ENCODE data around the gene URI1.

The URI1 gene

DNA sequence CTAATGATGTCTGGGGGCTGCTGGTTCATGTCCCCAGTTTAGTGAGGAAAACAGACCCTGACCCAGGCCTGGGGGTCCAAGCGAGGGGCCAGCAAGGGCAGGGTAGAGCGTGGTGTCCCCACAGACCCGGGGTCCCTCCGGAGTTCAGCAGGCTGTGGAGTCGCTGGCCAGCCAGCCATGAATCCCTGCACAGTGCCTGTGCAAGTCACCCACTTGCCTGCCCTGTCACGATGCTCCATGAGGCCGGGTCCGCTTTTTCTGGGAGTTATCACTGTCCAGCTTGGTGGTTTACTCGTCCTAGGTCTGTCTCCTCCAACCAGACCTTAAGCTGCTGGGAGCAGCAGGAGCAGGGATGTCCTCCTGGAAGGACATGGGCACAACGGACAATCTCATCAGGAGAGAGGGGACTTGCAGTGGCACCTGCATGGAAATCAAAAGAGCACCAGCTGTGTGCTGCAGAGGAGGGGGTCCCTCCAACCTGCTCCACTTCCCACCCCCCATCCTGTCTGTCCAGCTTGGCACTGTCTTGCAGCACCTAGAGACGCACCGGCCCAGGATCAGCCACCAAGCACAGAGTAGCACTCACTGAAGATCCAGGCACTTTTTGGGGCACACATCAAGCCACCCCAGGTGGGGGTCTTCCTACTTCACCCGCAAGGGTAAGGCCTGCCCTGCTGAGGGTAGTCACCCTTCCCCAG, 121.8 kb downstream of the URI1 start:
- no peak overlapping the region for H3K4me3 ChIP-seq (ENCODE audit: low read length)
- TF ChIP-seq, protein P1, sequence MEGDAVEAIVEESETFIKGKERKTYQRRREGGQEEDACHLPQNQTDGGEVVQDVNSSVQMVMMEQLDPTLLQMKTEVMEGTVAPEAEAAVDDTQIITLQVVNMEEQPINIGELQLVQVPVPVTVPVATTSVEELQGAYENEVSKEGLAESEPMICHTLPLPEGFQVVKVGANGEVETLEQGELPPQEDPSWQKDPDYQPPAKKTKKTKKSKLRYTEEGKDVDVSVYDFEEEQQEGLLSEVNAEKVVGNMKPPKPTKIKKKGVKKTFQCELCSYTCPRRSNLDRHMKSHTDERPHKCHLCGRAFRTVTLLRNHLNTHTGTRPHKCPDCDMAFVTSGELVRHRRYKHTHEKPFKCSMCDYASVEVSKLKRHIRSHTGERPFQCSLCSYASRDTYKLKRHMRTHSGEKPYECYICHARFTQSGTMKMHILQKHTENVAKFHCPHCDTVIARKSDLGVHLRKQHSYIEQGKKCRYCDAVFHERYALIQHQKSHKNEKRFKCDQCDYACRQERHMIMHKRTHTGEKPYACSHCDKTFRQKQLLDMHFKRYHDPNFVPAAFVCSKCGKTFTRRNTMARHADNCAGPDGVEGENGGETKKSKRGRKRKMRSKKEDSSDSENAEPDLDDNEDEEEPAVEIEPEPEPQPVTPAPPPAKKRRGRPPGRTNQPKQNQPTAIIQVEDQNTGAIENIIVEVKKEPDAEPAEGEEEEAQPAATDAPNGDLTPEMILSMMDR (conservative IDR thresholded peaks at IDR 0.05; ENCODE audit: low read length), result no peak
- no peak for DNase-seq (ENCODE audit: low read depth)

DNA sequence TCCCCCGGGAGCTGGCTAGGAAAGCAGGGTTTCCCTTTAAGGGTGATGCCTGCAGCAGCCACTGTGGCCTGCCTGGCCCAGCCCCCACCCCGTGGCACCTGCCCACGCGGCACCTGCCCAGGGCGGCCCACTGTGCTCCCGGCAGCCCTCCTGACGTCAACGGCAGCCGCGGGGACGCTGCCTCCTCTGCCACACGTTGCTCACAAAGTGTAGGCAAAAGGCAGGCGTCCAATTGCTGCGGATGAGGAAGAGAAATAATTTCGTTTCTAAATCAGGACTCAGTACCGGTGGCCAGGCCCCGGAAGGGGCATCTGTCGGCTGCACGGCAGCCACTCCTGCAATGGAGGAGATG, 122.3 kb downstream of the URI1 start:
- DNase-seq (ENCODE audit: low read depth), result no peak
- TF ChIP-seq, protein P1 (conservative IDR thresholded peaks at IDR 0.05; ENCODE audit: low read length), result no peak
- no peak overlapping the region for H3K4me3 ChIP-seq (ENCODE audit: low read length)

DNA sequence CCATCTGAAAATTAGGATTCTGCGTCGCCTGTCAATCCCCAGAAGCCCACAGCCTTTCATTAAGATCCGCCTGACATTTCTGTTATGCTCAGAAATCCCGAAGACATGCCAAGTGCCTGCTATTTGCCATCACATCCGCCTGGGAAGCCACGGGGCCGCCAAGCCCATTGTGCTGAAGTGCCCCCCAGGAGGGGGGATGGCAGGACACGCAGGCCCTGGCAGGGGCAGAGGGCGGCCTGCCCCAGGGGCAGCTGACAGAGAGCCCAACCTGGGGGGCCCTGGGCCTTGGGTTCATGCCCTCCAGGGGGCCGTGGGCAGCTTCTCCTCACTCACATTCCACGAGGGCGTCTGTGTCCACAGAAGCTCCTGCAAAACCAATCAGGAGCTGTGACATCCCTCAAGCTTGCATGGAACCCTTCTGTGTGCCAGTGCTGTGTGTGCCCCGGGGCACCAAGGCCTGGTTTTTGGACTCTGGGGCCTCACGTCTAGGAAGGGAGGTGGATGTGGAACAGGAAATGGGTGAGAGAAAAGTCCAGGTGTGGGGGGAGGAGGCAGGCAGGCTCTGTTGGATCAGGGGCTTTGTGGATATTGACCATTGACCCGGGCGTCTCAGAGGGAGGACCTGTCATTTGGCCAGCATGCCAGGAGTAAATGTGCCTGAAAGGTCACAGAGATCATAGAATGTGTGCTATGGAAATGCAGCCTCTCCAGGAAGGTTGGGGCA, 122.9 kb downstream of the URI1 start:
- TF ChIP-seq, protein P1 (conservative IDR thresholded peaks at IDR 0.05; ENCODE audit: low read length), result no peak
- H3K4me3 ChIP-seq (ENCODE audit: low read length), result no peak overlapping the region
- DNase-seq (ENCODE audit: low read depth), result no peak

DNA sequence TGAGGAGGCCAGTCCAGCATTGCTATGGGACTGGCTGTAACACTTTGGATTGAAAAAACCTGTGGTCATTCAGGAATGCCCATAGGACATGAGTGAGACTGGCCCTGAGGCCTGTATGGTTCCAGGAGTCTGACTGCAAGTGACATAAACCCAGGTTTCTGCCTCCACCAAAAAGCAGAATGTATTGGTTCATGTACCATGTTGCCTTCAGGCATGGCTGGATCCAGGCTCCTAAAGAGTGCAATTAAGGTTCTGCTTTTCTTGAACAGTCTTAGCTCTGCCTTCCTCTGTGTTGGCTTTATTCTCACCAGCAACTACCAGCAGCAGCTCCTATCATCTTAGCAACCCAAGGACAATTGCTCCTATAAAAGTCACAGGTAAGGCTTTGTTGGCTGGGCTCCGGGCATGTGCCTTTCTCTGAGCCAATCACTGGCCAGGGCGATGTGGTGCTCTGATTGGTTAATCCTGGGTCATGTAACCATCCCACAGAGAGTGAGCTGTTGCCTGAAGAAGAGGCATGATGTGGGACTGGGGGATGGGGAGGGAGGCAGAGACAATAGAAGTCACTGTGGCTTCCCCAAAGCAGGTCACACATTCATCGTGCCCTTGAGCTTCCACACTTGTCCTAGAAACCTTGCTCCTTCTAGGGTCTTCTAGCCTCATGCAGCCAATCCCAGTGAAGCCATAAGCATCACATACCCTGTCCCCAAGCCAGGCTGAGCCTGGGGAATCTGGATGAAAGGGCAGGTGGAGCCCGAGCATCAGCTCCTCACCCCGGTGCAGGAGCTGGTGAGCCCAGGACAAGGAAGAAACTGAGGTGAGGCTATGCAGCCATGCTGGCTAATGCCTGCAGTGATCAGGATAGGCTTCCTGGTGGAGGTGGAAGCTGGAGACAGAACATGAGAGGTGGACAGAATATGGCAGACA, 123.9 kb downstream of the URI1 start:
- DNase-seq (ENCODE audit: low read depth), result no peak
- TF ChIP-seq, protein P1 (conservative IDR thresholded peaks at IDR 0.05; ENCODE audit: low read length), result no peak
- no peak overlapping the region for H3K4me3 ChIP-seq (ENCODE audit: low read length)

Data from AG10803 (cell line).